Activated gamma-delta T cell treated with Interleukin-2 at 50 U/mL for 16 hours (primary cell): Measurements from ENCODE around the gene ZFHX3.

ENCODE experiments used
- DNase-seq: peaks from one replicate; pipeline ENCODE4 v3.0.0-alpha.2; 2020

The ZFHX3 gene

GRCh38 chr16:72785886-72786285, 262.0 kb downstream of the ZFHX3 start:
- no peak for DNase-seq

DNA sequence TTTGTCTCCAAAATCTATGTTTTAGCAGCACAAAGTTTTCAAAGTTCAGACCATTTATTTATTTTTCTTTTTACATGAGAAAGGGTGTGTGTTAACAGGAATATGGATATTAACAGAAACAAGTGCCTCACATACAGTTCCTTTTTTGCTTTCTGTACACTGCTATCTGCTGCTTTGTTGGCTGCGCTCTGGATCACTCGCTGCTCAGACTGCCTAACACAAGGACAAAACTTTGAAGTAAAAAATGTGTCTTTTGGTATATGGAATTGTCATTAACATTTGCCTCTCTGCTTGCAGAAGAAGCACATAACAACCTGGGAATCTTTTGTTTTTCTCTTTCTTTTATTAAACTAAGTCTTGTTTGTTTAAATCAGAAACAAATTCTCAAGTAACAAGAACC, 262.8 kb downstream of the ZFHX3 start:
- no peak for DNase-seq

GRCh38 chr16:72783716-72784318, 264.1 kb downstream of the ZFHX3 start:
- no peak for DNase-seq

DNA sequence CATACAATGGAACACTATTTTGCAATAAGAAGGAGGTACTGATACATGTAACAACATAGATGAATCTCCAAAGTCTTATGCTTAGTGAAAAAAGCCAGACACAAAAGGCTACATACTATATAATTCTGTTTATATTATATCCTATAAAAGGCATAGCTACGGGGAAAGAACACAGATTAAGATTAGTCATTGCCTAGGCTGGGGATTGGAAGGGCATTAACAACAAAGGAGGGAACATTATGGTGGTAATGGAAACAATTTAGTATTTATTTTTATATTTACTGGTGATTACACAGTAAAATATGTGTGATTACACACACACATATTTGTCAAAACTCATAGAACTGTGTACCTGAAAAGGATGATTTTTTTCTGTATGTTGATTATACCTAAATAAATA, 278.1 kb downstream of the ZFHX3 start:
- no peak for DNase-seq

- DNase-seq = no peak
Measured at GRCh38 chr16:72768591-72768990, 279.3 kb downstream of the ZFHX3 start.

DNA sequence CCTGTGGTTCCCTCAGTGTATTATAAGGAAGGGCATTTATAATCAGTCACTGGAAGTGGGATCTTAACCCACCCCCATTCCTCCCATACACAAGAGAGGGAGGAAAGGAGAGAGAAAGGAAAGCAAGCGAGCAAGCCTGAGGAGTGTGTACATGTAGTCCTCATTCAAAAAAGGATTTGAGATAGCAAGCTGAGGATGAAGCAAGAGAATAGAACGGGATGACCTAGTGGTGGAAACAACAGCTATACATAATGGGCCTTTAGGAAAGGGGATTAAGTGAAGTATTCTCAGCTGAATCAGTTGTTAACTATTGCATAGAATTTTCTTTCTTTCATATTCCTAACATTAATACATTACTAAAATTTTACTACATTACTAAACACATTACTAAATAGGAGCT, 281.4 kb downstream of the ZFHX3 start:
- no peak for DNase-seq

- DNase-seq = no peak
Measured at GRCh38 chr16:72764015-72764654, 283.8 kb downstream of the ZFHX3 start.

- DNase-seq = no peak
Measured at GRCh38 chr16:72760581-72760980, 287.3 kb downstream of the ZFHX3 start.

- no peak for DNase-seq
Measured at GRCh38 chr16:72753881-72754280, 294.0 kb downstream of the ZFHX3 start.

GRCh38 chr16:72752004-72752695, 295.8 kb downstream of the ZFHX3 start:
- DNase-seq = no peak

DNA sequence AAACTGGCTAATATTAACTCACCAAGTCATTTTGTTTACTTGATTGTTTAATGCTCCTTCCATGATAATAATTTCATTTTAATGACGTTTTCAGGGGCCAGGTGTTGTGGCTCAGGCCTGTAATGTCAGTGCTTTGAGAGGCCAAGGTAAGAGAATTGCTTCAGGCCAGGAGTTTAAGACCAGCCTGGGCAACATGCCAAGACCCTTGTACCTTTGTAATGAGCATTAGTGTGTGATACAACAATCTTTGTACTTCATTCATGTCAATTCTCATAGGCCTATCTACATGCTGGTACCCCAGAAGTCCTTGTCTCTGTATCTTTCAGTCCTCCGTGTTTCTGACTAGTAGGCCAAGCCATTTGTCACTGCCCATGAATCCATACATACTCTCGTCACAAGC, 296.9 kb downstream of the ZFHX3 start:
- no peak for DNase-seq

DNA sequence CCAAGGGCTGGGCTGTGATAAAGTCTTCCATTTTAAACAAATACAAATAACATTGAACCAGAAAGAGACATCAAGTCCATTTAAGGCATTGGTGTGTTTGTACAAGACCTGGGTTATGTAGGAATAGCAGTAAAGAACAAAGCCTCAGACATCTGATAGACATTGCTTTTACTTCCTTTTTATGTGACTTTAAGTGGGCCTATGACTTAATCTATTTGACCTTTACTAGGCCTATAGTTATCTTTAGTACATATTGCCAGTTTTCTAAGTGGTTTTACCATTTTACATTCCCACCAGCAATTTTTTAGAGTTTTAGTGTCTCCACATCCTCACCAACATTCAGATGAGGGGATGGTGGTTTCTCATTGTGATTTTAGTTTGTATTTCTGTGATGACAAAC, 298.8 kb downstream of the ZFHX3 start:
- no peak for DNase-seq

- no peak for DNase-seq
Measured at GRCh38 chr16:72744076-72744793, 303.7 kb downstream of the ZFHX3 start.

DNA sequence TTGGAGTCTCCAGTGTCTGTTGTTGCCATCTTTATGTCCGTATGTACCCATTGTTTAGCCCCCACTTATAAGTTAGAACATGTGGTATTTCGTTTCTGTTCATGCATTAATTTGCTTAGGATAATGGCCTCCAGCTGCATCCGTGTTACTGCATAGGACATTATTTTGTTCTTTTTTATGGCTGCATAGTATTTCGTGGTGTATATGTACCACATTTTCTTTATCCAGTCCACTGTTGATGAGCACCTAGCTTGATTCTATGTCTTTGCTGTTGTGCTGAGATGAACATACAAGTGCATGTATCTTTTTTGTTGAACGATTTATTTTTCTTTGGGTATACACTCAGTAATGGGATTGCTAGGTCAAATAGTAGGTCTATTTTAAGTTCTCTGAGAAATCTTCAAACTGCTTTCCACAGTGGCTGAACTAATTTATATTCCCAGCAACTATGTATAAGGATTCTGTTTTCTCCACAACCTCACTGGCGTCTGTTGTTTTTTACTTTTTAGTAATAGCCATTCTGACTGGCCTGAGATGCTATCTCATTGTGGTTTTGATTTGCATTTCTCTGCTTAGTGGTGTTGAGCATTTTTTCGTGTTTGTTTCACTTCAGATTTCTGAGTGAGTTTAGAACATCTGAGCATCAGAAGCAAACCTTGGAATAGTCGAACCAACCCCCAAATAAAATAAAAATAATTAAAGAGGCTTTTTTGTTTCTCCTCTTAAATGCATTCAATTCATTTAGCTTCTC, 304.7 kb downstream of the ZFHX3 start:
- no peak for DNase-seq

- no peak for DNase-seq
Measured at GRCh38 chr16:72740347-72740746, 307.6 kb downstream of the ZFHX3 start.

- no peak for DNase-seq
Measured at GRCh38 chr16:72739577-72739976, 308.4 kb downstream of the ZFHX3 start.

DNA sequence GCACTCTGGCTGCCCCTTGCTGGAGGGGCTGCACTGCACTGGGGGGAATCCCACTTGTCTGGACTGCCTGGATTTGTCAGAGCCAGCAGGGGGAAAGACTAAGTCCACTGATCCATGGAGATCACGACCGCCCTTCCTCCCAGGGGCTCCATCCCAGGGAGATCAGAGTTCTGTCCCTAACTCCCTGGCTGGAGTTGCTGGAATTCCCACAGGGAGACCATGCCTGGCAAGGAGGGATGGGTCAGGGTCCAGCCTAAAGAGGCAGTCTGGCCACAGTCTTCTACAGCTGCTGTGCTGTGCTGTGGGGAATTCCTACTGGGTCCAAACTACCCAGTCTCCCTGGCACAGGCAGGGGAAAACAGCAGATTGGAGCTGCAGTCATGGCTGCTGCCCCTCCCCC, 311.9 kb downstream of the ZFHX3 start:
- DNase-seq = no peak
